Epithelial cell of esophagus (primary cell): ENCODE measurements around the gene MBTD1.

ENCODE experiments used
- DNase-seq: peaks from one replicate; pipeline ENCODE4 v3.0.0; 2010; ENCODE audit warnings: low read depth
- H3K4me3 ChIP-seq: 2 replicates; pipeline ENCODE4 v1.5.1; 2011; ENCODE audit warnings: mild to moderate bottlenecking, low read length, control low read depth
- TF ChIP-seq, protein P1 (sequence below): IDR thresholded peaks from 2 replicates; pipeline ENCODE4 v1.5.1; 2011; ENCODE audit warnings: low read depth, mild to moderate bottlenecking, low read length, control low read depth, inconsistent platforms; ENCODE audit not compliant: insufficient read depth; ENCODE audit errors: missing control alignments

The MBTD1 gene

DNA sequence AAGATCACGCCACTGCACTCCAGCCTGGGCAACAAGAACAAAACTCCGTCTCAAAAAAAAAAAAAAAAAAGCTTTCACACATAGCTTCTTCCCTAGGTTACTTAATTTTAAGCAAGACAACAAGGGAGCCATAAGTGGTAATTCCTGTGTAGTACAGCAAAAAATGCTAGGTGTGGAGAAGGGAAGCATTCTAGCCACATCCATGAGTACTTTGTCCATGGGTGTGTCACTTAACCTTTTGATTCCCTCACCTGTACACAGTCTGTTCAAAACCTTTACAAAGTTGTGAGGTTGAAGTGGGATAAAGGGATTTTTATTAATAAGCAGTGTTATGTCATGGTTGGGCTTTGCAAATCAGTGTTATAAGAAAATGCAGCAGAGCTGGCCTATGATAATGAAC, 89.1 kb downstream of the MBTD1 start:
- DNase-seq = no peak
- no peak overlapping the region for H3K4me3 ChIP-seq
- TF ChIP-seq, protein P1, sequence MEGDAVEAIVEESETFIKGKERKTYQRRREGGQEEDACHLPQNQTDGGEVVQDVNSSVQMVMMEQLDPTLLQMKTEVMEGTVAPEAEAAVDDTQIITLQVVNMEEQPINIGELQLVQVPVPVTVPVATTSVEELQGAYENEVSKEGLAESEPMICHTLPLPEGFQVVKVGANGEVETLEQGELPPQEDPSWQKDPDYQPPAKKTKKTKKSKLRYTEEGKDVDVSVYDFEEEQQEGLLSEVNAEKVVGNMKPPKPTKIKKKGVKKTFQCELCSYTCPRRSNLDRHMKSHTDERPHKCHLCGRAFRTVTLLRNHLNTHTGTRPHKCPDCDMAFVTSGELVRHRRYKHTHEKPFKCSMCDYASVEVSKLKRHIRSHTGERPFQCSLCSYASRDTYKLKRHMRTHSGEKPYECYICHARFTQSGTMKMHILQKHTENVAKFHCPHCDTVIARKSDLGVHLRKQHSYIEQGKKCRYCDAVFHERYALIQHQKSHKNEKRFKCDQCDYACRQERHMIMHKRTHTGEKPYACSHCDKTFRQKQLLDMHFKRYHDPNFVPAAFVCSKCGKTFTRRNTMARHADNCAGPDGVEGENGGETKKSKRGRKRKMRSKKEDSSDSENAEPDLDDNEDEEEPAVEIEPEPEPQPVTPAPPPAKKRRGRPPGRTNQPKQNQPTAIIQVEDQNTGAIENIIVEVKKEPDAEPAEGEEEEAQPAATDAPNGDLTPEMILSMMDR = no peak

DNA sequence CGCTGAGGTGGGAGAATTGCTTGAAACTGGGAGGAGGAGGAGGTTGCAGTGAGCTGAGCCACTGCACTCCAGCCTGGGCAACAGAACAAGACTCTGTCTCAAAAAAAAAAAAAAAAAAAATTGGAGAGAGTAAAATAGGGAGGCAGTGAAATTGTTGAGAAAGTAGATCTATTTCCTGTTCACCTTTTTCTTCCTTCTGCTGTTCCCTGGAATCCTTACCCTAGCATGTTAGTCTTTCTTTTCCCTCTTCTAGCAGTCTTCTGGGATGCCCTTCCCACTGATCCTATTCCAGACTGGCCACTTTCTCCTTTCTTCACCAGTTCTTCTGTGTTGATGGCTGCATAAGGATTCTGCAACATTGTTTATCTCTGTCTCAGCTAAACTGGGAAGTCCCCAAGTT, 90.5 kb downstream of the MBTD1 start:
- TF ChIP-seq, protein P1 = no peak
- no peak for DNase-seq
- H3K4me3 ChIP-seq = no peak overlapping the region

DNA sequence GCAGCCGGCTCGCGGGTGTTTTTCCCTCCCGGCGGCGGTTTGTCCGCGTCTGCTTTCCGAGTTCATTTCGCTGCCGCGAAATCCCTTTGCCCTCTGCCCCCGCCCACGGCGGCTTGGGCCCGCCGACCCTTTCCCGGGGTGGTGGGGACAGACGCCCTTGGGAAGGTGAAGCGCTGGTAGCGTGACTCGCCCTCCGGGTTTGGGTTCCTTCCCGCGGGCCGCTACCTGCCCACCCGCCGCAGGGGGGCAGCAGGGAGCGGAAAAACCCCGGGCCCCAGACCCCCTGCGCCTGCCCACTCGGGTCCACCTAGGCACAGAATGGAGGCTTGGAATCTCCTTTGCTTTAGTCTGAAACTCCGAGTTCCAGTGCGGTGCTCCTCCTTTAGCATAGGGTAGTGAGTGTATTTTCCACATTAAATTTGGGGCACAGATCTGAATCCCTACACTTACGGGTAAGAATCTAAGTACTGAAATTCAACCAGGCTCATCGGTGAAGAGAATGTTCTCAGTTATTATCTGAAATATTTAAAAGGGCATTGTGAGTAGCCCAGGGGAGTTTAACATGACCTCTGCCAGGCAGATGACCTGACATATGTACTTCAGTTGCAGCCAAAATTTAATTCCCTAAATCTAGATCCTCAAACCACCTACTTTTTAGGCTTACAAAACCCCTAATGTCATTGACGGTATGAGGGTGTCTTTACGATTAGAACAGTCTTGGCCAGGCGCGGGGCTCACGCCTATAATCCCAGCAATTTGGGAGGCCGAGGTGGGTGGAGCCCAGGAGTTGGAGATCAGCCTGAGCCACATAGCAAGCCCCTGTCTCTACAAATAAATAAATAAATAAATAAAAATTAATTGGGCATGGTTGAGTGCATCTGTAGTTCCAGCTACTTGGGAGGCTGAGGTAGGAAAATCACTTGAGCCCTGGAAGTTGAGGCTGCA, 92.6 kb downstream of the MBTD1 start:
- peak; percentile 42 for DNase-seq
- TF ChIP-seq, protein P1 = peak; percentile 62
- H3K4me3 ChIP-seq = peak overlapping the region; percentile 86

DNA sequence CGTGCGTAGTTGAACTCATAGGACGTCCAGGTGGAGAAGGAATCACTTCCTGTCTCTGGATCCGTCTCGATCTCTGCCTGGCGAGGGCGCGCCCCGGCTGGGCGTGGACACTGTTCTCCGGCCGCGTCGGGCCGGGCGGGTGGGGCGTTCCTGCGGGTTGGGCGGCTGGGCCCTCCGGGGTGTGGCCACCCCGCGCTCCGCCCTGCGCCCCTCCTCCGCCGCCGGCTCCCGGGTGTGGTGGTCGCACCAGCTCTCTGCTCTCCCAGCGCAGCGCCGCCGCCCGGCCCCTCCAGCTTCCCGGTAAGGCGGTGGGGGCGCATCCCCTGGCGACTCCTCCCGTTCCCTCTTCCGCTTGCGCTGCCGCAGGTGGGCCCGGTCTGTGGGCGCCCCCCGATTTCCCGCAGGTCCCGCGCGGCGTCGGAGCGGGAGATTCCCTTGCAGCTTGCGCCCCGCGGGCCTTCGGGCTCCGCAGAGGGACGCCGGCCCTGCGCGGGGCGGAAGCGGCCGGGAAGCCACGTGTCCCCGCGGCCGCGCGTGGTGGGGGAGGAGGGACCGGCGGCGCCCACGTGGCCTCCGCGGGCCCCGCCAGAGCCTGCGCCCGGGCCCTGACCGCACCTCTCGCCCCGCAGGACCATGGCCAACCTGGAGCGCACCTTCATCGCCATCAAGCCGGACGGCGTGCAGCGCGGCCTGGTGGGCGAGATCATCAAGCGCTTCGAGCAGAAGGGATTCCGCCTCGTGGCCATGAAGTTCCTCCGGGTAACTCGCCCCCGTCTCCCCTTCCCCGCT, 93.5 kb downstream of the MBTD1 start, which contains the start of gene NME2:
Gene NME2 (plus strand): TSS at position 214 of the 789 bp plus-strand sequence. CDS start 420 bp downstream, at position 634.
- peak within 1 kb of the TSS; percentile 86 for H3K4me3 ChIP-seq
- peak; percentile 86 for DNase-seq
- TF ChIP-seq, protein P1 = no peak

DNA sequence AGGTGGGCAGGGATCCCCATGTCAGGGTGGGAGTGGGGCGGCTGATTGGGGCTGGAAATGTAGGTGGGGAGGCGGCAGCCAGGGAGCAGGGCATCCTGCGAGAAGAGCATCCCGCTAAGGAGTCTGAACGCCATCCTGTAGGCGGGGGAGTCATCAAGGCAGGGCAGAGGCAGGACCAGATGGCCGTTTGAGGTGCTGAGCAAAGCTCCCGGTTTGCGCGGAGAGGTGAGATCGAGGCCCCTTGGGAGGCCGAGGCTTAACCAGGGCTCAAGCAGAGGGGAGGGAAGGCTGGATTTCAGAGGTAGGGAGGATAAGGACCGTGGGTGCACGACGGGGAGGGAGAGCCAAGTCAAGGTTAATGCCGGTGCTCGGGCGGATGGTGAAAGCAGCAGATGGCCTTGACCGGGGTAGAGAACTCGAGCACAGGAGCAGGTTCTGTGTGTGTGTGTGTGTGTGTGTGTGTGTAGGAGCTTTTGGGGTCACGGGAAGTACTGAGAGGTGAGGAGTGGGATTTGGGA, 94.1 kb downstream of the MBTD1 start:
- peak overlapping the region; percentile 86 for H3K4me3 ChIP-seq
- TF ChIP-seq, protein P1 = no peak
- peak; percentile 42 for DNase-seq

DNA sequence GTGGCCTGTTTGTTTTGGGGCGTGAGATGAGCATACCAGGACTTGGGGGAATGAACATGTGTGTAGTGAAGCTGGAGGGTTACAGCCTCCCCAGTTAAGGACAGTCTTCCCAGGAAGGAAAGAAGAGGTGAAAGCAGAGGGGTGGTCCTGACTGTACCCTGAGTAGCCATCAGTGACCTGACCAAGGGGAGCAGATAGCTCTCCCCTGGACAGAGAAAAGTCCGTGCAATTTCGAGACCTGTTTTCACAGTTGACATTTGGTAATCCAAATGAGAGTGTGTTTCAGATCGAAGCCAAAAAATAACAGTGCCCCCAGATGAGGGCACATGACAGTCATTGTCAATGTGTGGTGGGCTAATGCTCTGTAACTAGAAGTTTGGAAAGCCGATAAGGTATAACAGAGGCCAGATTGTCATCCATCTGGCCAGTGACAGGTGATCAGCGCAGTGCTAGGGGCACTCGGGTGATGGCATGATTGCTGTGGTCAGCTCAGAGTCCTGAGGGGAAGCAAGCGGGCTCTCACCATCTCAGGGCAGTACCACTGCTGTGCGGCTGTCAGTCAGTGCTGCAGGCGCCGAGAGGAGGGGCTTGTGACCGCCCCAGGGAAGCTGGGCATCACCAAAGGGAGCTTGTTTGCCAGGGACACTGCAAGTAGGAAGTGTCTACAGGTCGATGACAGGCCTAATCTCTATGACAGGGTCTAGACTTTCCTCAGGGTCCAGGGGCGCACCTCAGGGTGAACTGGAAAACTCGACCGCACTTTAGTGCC, 94.8 kb downstream of the MBTD1 start:
- peak overlapping the region; percentile 86 for H3K4me3 ChIP-seq
- DNase-seq = no peak
- TF ChIP-seq, protein P1 = no peak
